Gastrocnemius medialis (tissue), 4 donors: ENCODE data around the gene AQP12B.
"Not testable (repeated sequence)": the region's sequence is repeated elsewhere in the genome, so short reads cannot be mapped to it uniquely, and the experiment has no call there.

ENCODE experiments used
- CTCF ChIP-seq, 5 experiments: fragments of 450-650 bp in 3 of 5; fragments of 200-600 bp in 2 of 5; sonication (generic) in 2 of 5; IDR thresholded peaks in 4 of 5; conservative IDR thresholded peaks in 1 of 5; 1 replicate in 4 of 5; 2 replicates in 1 of 5; pipeline ENCODE4 v1.5.1; 2016 to 2019; ENCODE audit warnings: antibody characterized with exemption in 5 of 5, mild to moderate bottlenecking in 3 of 5, moderate library complexity in 3 of 5
- POLR2A ChIP-seq, 2 donors: fragments of 450-650 bp; IDR thresholded peaks; one replicate each; pipeline ENCODE4 v1.6.1; 2017; ENCODE audit warnings: antibody characterized with exemption in 2 of 2, mild to moderate bottlenecking in 2 of 2, moderate library complexity in 2 of 2

GRCh38 chr2:240683329-240683979 lies 769 bp upstream of the AQP12B start:
- TF ChIP-seq CTCF (IDR thresholded peaks at IDR 0.05 in 4 of 5, conservative IDR thresholded peaks at IDR 0.05 in 1 of 5); POLR2A (IDR thresholded peaks at IDR 0.05): not testable (repeated sequence)
